Inflammatory macrophage treated with lipopolysaccharide for 4 hours (primary cell): ENCODE data around the gene NKTR.

ENCODE experiments used
- DNase-seq: peaks from one replicate; pipeline ENCODE4 v3.0.0-alpha.2; 2020

The NKTR gene

GRCh38 chr3:42662813-42663535 is 62.5 kb downstream of the NKTR start:
- DNase-seq: no peak

DNA sequence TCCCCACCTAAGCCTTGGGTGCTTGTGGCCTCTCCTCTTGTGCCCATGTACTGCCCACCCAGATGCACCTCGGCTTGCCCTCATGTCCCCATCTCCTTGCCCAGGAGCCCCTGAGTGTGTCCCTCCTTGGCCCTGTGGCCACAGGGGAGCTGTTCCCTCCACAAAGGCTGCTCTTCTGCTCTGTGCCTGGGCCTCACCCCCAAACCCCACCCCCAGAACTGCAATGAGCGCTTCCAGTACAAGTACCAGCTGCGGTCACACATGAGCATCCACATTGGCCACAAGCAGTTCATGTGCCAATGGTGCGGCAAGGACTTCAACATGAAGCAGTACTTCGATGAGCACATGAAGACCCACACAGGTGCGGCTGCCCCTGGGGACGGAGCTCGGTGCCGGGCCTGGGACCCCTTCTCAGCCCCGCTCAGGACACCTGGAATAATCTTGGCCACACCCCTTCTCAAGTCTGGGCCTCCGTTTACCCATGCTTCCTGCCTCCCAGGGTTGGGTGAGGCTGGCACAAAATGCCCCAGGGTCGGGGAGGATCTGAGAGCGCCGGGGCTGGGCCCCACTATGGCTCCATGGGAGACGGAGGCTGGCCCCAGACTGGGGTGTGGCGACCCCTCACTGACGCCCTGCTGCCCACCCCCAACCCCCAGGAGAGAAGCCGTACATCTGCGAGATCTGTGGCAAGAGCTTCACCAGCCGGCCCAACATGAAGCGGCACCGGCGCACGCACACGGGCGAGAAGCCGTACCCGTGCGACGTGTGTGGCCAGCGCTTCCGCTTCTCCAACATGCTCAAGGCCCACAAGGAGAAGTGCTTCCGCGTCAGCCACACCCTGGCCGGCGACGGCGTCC is 63.3 kb downstream of the NKTR start:
- DNase-seq: no peak

GRCh38 chr3:42664438-42664803 is 63.9 kb downstream of the NKTR start:
- DNase-seq: no peak

DNA sequence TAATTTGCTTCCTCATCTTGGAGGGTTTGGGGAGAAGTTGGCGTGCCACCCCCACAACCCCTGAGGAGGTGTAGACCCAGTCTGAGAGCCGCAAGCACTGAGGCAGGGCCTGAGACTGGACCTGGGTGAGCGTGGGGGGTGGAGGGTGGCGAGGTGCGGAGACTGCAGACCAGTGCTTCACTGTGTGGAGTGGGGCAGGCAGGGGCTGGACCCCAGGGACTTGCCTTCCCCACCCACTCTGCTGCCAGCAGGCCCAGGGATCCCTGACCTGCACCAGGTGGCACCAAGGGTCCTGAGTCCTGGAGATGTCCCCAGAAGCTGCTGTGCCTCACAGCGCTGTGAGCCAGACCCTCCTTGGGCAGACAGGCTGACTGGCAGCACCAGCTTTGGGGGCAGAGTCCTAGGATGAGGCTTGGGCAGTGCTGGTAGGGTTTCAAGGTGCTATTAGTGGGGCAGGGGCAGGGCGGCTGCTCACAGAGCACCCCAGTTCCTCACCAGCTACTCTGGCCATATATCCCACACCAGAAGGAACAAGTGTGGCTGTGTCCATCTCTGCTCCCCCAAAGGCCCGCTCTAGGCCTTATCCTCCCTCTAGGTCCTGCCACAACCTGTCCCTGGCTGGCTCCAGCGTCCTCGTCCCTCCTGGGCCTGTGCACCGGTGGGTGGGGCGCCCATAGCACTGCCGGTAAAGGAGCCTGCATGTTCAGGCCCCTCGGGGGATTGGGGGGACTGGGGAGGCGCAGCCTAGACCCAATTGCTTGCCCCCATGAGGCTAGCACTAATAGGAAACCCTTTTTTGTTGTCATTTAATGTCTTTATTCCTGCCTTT is 64.8 kb downstream of the NKTR start:
- no peak for DNase-seq

DNA sequence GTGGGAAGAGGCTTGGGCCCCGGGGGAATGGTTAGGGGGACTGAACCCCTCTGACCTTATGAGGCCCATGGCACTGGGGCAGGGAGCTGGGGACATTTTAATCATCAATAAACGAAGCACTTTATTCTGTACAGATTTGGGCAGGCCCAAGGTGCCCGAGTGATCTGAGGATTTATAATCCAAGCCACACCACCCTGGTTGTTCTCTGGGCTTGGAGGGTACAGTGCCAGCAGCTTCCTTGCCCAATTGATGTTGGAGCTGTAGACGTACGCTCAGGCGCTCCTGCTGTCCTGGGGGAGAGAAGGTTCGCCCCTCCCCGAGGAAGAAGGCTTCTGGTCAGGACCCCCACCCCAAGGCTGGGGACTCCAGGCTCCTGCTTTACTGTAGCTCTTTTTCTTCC is 65.5 kb downstream of the NKTR start:
- no peak for DNase-seq

GRCh38 chr3:42666577-42666998 is 66.1 kb downstream of the NKTR start:
- DNase-seq: no peak

- DNase-seq: no peak
These were observed 66.6 kb downstream of the NKTR start for GRCh38 chr3:42667096-42667522.

- no peak for DNase-seq
These were observed 67.3 kb downstream of the NKTR start for GRCh38 chr3:42667523-42668412.

GRCh38 chr3:42668413-42668760 is 67.9 kb downstream of the NKTR start:
- DNase-seq: no peak

DNA sequence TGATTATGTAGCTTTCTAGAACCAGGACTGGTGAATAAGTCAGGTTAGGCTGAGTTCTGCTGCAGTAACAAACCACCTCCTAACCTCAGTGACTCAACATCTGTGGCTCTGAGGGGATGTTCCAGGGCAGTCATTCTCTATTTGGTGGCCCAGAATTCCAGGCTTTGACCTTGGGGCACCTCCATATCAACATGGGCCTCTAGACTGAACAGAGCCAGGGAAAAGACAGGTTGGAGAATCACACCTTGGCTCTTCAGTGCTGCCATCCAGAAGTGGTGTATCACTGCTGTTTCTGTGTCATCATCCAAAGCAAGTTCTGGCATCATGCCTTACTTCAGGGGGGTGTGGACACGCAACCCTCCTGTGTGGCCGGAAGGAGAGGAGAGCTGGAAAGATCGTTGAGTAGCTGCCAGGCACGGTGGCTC is 68.3 kb downstream of the NKTR start:
- no peak for DNase-seq

GRCh38 chr3:42670051-42670576 is 69.6 kb downstream of the NKTR start:
- DNase-seq: no peak

- no peak for DNase-seq
These were observed 70.2 kb downstream of the NKTR start for GRCh38 chr3:42670670-42671069.

DNA sequence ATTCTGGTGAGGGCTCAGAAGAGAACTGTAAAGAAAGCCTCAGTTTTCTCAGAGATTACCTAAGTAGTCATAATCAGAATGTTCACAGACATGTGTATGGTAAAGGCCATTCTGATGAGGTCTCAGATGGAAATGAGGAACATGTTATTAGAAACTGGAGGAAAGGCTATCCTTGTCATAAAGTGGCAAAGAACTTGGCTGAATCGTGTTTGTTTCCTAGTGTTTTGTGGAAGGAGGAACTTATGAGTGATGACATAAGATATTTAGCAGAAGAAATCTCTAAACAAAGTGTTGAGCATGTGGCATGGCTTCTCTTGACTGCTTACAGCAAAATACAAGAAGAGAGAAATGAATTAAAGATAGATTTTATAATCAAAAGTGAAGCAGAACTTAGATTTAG is 72.0 kb downstream of the NKTR start:
- peak; percentile 80 for DNase-seq

- no peak for DNase-seq
These were observed 72.6 kb downstream of the NKTR start for GRCh38 chr3:42673082-42673481.

DNA sequence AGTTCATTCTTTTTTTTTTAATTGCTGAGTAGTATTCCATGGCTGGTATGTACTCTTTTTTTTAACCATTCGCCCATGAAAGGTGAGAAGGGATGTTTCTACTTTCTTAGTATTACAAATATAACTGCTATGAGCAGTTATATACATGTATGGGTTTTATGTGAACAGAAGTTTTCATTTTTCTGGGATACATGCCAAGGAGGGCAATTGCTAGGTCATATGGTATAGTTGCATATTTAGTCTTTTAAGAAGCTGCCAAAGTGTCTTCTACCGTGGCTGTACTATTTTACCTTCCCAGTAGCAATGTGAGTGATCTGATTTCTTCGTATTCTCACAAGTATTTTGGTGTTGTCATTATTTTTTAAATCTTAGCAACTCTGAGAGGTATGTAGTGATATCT is 73.7 kb downstream of the NKTR start:
- DNase-seq: no peak

DNA sequence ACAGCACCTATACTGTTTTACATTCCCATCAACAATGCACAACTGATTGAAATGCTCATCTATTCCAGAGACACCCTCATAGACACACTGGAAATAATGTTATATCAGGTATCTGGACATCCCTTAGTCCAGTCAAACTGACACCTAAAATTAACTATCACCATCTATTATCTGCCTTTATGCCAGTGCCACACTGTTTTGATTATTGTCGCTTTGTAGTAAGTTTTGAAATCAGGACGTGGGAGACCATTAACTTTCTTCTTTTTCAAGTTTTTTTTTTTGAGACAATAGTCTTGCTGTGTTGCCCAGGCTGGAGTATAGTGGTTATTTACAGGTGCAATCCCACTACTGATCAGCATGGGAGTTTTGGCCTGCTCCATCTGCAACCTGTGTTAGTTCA is 75.4 kb downstream of the NKTR start:
- DNase-seq: no peak

DNA sequence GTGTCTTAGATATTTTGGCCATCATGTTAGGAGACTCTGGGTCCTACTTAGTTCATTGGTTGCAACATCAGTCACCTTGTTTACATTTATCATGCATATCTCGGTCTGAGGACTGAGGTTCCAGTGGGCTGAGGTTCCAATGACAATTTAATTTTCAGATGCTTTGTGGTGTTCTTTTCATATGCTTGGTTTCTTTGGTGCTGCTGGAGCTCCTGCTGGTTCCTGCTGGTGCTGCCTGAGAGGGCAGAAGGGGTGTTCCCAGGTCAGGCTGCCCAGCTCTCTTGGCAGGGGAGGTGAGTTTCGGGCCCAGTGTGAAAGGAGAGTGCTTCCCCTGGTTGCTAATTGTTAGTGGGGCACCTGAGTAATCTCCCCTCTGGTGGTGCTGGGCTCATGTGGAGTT is 78.0 kb downstream of the NKTR start:
- DNase-seq: no peak

DNA sequence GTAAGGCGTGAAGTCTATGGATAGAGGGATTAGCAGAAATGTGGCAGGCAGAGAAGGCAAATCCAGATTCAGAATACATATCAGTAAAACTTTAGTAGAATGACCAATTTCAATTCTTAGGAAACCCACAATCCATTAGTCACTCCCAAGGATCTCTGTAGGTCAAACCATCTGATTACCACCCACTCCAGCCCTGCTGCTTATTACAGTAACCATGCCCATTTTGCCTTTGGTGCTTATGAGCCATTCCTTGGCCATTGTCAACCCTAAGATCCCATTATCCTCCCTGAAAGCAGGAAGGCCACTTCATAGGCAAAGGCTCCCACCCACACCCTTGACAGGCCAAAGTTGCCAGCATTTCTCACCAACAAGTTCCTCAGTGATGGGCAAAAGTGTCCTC is 79.8 kb downstream of the NKTR start:
- peak; percentile 74 for DNase-seq

DNA sequence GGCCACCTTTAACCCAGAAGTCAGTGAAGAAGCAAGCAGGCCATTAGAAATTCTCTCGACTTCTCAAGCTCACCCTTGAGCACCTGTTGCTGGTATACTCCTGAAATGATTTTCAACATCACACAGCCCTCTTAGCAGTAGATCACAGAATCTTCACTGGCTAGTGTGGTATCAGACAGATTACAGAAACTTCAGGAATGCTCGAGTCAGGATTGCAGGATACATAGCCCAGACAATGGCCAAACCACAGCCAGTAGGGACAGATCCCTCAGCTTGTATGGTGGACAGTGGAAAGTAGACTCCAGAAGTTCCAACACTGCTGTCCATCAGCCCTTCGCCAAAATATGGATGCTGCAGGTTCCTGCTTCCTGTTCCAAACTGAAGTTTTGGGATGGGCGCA is 80.3 kb downstream of the NKTR start:
- DNase-seq: no peak

GRCh38 chr3:42681361-42682038 is 81.0 kb downstream of the NKTR start:
- DNase-seq: no peak

- no peak for DNase-seq
These were observed 82.0 kb downstream of the NKTR start for GRCh38 chr3:42682301-42683070.
